ENCODE data around the gene COL21A1.

The COL21A1 gene

GRCh38 chr6:56238352-56238751 lies 9.0 kb downstream of the COL21A1 start:
- Histone ChIP-seq H3K36me3 (ENCODE audit: insufficient read depth, low read length) (no peaks in the 10 kb centered on the region), H3K9me3 (ENCODE audit: insufficient read depth, low read length, severe bottlenecking) (no peaks in the 10 kb centered on the region), H3K79me2 (ENCODE audit: insufficient read depth, low read length) (no peaks in the 10 kb centered on the region), H3K4me1 (ENCODE audit: insufficient read depth, low read length) (no peaks in the 10 kb centered on the region), H3K4me2 (ENCODE audit: insufficient read depth, low read length) (no peak overlapping the region), H3K27me3 (ENCODE audit: insufficient read depth, low read length, poor library complexity) (no peaks in the 10 kb centered on the region), H3K4me3 (ENCODE audit: low read depth in 1 of 2, low read length in 2 of 2) (no peak overlapping the region), H2AFZ (ENCODE audit: low read depth, low read length) (no peak overlapping the region), H4K20me1 (ENCODE audit: insufficient read depth, low read length) (no peaks in the 10 kb centered on the region), H3K9ac (ENCODE audit: low read depth, low read length) (no peak overlapping the region), H3K27ac (ENCODE audit: low read length) (no peak overlapping the region)
- ATAC-seq (ENCODE audit: insufficient read depth, low read depth) = no peak
- TF ChIP-seq, protein P1, sequence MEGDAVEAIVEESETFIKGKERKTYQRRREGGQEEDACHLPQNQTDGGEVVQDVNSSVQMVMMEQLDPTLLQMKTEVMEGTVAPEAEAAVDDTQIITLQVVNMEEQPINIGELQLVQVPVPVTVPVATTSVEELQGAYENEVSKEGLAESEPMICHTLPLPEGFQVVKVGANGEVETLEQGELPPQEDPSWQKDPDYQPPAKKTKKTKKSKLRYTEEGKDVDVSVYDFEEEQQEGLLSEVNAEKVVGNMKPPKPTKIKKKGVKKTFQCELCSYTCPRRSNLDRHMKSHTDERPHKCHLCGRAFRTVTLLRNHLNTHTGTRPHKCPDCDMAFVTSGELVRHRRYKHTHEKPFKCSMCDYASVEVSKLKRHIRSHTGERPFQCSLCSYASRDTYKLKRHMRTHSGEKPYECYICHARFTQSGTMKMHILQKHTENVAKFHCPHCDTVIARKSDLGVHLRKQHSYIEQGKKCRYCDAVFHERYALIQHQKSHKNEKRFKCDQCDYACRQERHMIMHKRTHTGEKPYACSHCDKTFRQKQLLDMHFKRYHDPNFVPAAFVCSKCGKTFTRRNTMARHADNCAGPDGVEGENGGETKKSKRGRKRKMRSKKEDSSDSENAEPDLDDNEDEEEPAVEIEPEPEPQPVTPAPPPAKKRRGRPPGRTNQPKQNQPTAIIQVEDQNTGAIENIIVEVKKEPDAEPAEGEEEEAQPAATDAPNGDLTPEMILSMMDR (IDR thresholded peaks at IDR 0.05; ENCODE audit: borderline replicate concordance, extremely low read depth, low read length, poor library complexity, severe bottlenecking) = no peak
- no peak for TF ChIP-seq EZH2 (IDR thresholded peaks at IDR 0.05; ENCODE audit: borderline replicate concordance, low read depth, low read length, severe bottlenecking)
- no peak for DNase-seq

DNA sequence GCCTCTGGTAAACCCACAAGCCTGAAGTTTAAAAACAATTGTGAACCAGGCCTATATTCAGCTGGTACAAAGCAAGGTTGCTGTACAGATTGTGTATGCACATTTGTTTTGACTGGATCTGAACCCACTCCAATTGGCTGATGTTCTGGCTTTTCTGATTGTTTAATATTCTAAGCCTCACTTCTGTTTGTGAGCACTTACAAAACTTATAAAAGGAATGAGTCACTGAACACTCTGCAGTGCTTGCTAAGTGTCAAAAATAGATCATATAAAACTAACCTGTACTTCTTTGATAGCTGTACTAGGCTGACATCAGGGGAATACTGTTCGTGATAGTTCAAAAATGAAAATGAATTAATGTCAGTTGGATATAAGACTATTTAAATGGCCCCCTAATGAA lies 12.1 kb downstream of the COL21A1 start:
- Histone ChIP-seq H3K27me3 (ENCODE audit: insufficient read depth, low read length, poor library complexity) (no peaks in the 10 kb centered on the region), H3K4me2 (ENCODE audit: insufficient read depth, low read length) (no peak overlapping the region), H4K20me1 (ENCODE audit: insufficient read depth, low read length) (no peaks in the 10 kb centered on the region), H3K9me3 (ENCODE audit: insufficient read depth, low read length, severe bottlenecking) (no peaks in the 10 kb centered on the region), H3K79me2 (ENCODE audit: insufficient read depth, low read length) (no peaks in the 10 kb centered on the region), H3K4me3 (ENCODE audit: low read depth in 1 of 2, low read length in 2 of 2) (no peak overlapping the region), H3K36me3 (ENCODE audit: insufficient read depth, low read length) (no peaks in the 10 kb centered on the region), H2AFZ (ENCODE audit: low read depth, low read length) (no peak overlapping the region), H3K4me1 (ENCODE audit: insufficient read depth, low read length) (no peaks in the 10 kb centered on the region), H3K27ac (ENCODE audit: low read length) (no peak overlapping the region), H3K9ac (ENCODE audit: low read depth, low read length) (no peak overlapping the region)
- DNase-seq (no peak), ATAC-seq (ENCODE audit: insufficient read depth, low read depth) (no peak)
- TF ChIP-seq, protein P1 (IDR thresholded peaks at IDR 0.05; ENCODE audit: borderline replicate concordance, extremely low read depth, low read length, poor library complexity, severe bottlenecking) = no peak
- no peak for TF ChIP-seq EZH2 (IDR thresholded peaks at IDR 0.05; ENCODE audit: borderline replicate concordance, low read depth, low read length, severe bottlenecking)

GRCh38 chr6:56232436-56232835 lies 14.9 kb downstream of the COL21A1 start:
- ATAC-seq (ENCODE audit: insufficient read depth, low read depth) (no peak), DNase-seq (no peak)
- Histone ChIP-seq H4K20me1 (ENCODE audit: insufficient read depth, low read length) (no peaks in the 10 kb centered on the region), H3K27ac (ENCODE audit: low read length) (no peak overlapping the region), H2AFZ (ENCODE audit: low read depth, low read length) (no peak overlapping the region), H3K9ac (ENCODE audit: low read depth, low read length) (no peak overlapping the region), H3K4me3 (ENCODE audit: low read depth in 1 of 2, low read length in 2 of 2) (no peak overlapping the region), H3K79me2 (ENCODE audit: insufficient read depth, low read length) (no peaks in the 10 kb centered on the region), H3K4me2 (ENCODE audit: insufficient read depth, low read length) (no peak overlapping the region), H3K27me3 (ENCODE audit: insufficient read depth, low read length, poor library complexity) (no peaks in the 10 kb centered on the region), H3K4me1 (ENCODE audit: insufficient read depth, low read length) (no peaks in the 10 kb centered on the region), H3K36me3 (ENCODE audit: insufficient read depth, low read length) (no peaks in the 10 kb centered on the region), H3K9me3 (ENCODE audit: insufficient read depth, low read length, severe bottlenecking) (no peaks in the 10 kb centered on the region)
- TF ChIP-seq, protein P1 (IDR thresholded peaks at IDR 0.05; ENCODE audit: borderline replicate concordance, extremely low read depth, low read length, poor library complexity, severe bottlenecking) = no peak
- TF ChIP-seq EZH2 (IDR thresholded peaks at IDR 0.05; ENCODE audit: borderline replicate concordance, low read depth, low read length, severe bottlenecking) = no peak

- DNase-seq (no peak), ATAC-seq (ENCODE audit: insufficient read depth, low read depth) (no peak)
- H3K79me2 ChIP-seq (ENCODE audit: insufficient read depth, low read length) = no peaks in the 10 kb centered on the region
- H4K20me1 ChIP-seq (ENCODE audit: insufficient read depth, low read length) = no peaks in the 10 kb centered on the region
- no peaks in the 10 kb centered on the region for H3K36me3 ChIP-seq (ENCODE audit: insufficient read depth, low read length)
- no peak overlapping the region for H3K4me3 ChIP-seq (ENCODE audit: low read depth in 1 of 2, low read length in 2 of 2)
- no peak overlapping the region for H3K27ac ChIP-seq (ENCODE audit: low read length)
- H3K4me1 ChIP-seq (ENCODE audit: insufficient read depth, low read length) = no peaks in the 10 kb centered on the region
- no peak overlapping the region for H3K9ac ChIP-seq (ENCODE audit: low read depth, low read length)
- no peak for TF ChIP-seq EZH2 (IDR thresholded peaks at IDR 0.05; ENCODE audit: borderline replicate concordance, low read depth, low read length, severe bottlenecking)
- TF ChIP-seq, protein P1 (IDR thresholded peaks at IDR 0.05; ENCODE audit: borderline replicate concordance, extremely low read depth, low read length, poor library complexity, severe bottlenecking) = no peak
- H3K4me2 ChIP-seq (ENCODE audit: insufficient read depth, low read length) = no peak overlapping the region
- no peaks in the 10 kb centered on the region for H3K27me3 ChIP-seq (ENCODE audit: insufficient read depth, low read length, poor library complexity)
- H3K9me3 ChIP-seq (ENCODE audit: insufficient read depth, low read length, severe bottlenecking) = no peaks in the 10 kb centered on the region
- H2AFZ ChIP-seq (ENCODE audit: low read depth, low read length) = no peak overlapping the region
Measured at GRCh38 chr6:56231827-56232226, 15.6 kb downstream of the COL21A1 start.

Data from DND-41 (cell line).